ENCODE data around the gene PPFIA2.

PPFIA2 gene

DNA sequence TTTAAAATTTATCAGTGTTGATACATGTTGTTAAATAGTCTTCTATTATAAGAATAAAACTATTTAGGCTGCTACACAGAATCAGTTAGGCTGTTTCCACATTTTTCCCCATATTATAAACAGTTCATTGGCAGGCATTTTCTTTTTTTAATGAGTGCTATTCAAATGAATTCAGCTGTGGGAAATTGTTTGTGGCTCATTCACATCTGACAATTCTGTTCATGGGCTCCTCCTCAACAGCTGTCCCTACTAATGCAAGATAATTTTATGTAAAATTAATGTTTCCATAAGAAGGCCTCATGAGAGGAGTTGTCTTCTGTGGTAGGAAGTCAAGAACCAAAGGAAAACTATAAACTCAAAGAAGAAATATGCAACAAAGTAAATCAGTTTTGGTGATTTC, 218.0 kb downstream of the PPFIA2 start:
- no peaks in the 10 kb centered on the region for H3K9me3 ChIP-seq (ENCODE audit: control insufficient read depth, insufficient read depth, low read length)
- no peaks in the 10 kb centered on the region for H3K36me3 ChIP-seq (ENCODE audit: control insufficient read depth, insufficient read depth, low read length)
- no peaks in the 10 kb centered on the region for H3K27me3 ChIP-seq (ENCODE audit: control insufficient read depth, insufficient read depth, low read length)
- H3K4me3 ChIP-seq (ENCODE audit: low read depth, low read length), result no peak overlapping the region
- no peaks in the 10 kb centered on the region for H3K4me1 ChIP-seq (ENCODE audit: control insufficient read depth, insufficient read depth, low read length)
- no peak overlapping the region for H3K9ac ChIP-seq (ENCODE audit: low read depth, low read length)

DNA sequence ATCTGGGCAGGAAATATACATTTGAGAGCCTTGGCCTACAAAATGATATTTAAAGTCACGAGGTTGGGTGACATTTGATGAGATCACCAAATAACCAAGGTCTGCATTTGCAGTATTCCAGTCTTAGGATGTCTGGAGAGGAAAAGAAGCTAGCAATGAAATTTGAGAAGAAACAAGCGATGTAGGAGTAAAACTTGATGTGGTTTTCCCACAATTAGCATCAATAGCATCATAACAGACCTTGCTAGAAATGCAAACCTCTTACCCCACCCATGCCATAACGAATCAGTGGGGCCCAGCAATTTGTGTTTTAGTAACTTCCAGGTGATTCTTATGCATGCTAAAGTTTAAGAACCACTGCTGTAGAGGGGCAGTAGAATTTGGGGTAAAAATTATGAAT, 219.9 kb downstream of the PPFIA2 start:
- H3K27me3 ChIP-seq (ENCODE audit: control insufficient read depth, insufficient read depth, low read length), result no peaks in the 10 kb centered on the region
- H3K9ac ChIP-seq (ENCODE audit: low read depth, low read length), result no peak overlapping the region
- H3K4me3 ChIP-seq (ENCODE audit: low read depth, low read length), result no peak overlapping the region
- no peaks in the 10 kb centered on the region for H3K9me3 ChIP-seq (ENCODE audit: control insufficient read depth, insufficient read depth, low read length)
- no peaks in the 10 kb centered on the region for H3K4me1 ChIP-seq (ENCODE audit: control insufficient read depth, insufficient read depth, low read length)
- H3K36me3 ChIP-seq (ENCODE audit: control insufficient read depth, insufficient read depth, low read length), result no peaks in the 10 kb centered on the region

DNA sequence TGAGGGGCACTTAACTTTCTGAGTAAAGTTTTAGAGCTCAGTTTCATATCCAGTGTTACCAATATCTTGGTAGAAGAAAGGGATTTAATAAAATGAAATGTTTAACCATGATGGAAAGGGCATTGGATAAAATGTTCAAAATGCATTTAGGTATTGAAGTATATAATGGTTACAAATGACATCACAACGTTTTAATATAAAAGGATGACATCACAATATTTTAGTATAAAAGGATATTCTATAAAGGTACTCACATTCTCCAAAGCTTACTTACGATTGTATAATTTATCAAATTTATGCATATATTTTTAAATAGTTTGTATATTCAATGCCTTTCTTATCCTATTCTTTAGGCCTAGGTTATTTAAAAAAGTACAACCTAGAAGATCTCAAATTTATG, 226.1 kb downstream of the PPFIA2 start:
- Histone ChIP-seq H3K36me3 (ENCODE audit: control insufficient read depth, insufficient read depth, low read length) (no peaks in the 10 kb centered on the region), H3K4me3 (ENCODE audit: low read depth, low read length) (no peak overlapping the region), H3K4me1 (ENCODE audit: control insufficient read depth, insufficient read depth, low read length) (no peaks in the 10 kb centered on the region), H3K9me3 (ENCODE audit: control insufficient read depth, insufficient read depth, low read length) (no peaks in the 10 kb centered on the region), H3K9ac (ENCODE audit: low read depth, low read length) (no peak overlapping the region), H3K27me3 (ENCODE audit: control insufficient read depth, insufficient read depth, low read length) (no peaks in the 10 kb centered on the region)

DNA sequence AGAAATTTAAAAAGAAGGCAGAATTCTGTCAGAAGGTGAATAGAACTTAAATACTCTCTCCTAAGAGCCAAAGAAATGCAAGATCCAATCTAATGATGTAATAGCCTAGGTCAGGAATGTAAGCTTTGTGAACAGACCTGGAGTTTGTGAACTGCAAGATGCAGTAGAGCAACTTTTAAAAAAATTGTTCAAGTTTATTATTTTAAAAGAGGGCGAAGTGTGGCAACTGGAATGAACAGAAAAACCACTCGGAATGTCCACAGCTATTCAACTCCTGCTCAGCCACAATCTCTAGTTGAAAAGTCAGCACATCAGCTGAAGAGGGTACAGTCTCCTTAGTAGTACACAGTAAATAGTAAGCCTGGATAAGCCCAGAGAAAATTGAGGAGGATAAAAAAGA, 228.8 kb downstream of the PPFIA2 start:
- no peak overlapping the region for H3K9ac ChIP-seq (ENCODE audit: low read depth, low read length)

DNA sequence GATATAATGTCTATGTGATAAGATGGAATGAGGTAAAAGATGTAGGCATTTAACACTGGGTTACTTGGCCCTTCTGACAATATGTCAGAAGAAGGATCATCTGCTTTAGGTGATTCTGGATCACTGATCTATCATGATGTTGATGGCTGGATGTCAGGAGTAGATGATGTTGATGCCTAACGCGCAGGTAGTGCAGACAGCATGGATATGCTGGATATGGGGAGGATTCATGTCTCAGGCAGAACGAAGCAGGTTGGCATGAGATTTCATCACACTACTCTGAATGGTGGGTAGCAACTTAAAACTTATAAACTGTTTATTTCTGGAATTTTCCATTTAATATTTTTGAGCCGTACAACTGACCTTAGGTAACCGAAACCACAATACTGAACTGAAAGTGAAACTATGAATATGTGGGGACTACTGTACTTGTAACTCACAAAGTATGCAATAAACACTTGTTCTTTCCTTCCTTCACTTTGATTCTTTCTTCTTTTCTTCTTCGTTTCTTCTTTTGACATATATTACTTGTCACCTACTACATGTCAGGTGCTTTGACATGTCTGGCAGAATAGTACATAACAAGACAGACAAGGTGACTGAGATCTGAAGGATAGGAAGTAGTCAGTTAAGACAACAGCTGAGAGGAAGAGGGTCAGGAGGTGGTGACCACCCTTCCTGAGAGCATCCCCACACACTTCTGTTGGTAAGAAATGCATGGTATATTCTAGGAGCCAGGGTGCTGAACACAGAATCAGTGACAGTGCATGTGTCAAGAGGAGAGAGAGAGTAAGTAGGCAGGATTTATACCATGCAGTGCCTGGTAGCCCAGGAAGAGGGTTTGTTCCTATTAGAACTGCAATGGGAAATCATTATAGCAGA, 238.8 kb downstream of the PPFIA2 start:
- Histone ChIP-seq H3K4me3 (ENCODE audit: low read depth, low read length) (no peak overlapping the region), H3K27me3 (ENCODE audit: control insufficient read depth, insufficient read depth, low read length) (no peaks in the 10 kb centered on the region), H3K9me3 (ENCODE audit: control insufficient read depth, insufficient read depth, low read length) (no peaks in the 10 kb centered on the region), H3K4me1 (ENCODE audit: control insufficient read depth, insufficient read depth, low read length) (no peaks in the 10 kb centered on the region), H3K36me3 (ENCODE audit: control insufficient read depth, insufficient read depth, low read length) (no peaks in the 10 kb centered on the region), H3K9ac (ENCODE audit: low read depth, low read length) (no peak overlapping the region)

More for the DNA sequence above, 228.8 kb downstream of the PPFIA2 start:
- Histone ChIP-seq H3K4me3 (ENCODE audit: low read depth, low read length) (no peak overlapping the region), H3K36me3 (ENCODE audit: control insufficient read depth, insufficient read depth, low read length) (no peaks in the 10 kb centered on the region), H3K27me3 (ENCODE audit: control insufficient read depth, insufficient read depth, low read length) (no peaks in the 10 kb centered on the region), H3K4me1 (ENCODE audit: control insufficient read depth, insufficient read depth, low read length) (no peaks in the 10 kb centered on the region), H3K9me3 (ENCODE audit: control insufficient read depth, insufficient read depth, low read length) (no peaks in the 10 kb centered on the region)

DNA sequence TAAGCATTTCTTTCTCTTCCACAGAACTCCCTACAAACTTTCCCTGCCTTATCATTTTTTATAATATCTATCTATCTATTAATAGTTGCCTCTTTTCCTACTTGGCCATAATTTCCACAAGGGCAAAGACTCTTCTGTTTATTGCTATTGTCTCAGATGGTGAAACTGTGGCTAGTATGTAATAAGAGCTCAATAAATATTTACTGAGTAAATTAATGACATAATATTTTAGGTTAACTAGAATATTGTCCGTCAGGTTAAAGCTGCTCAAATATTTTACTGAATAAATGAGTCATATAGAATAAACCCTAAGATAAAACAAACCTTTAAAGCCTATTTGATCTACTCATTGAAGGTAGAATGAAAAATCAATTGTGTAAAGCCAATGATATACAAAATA, 240.5 kb downstream of the PPFIA2 start:
- H3K9ac ChIP-seq (ENCODE audit: low read depth, low read length), result no peak overlapping the region
- no peaks in the 10 kb centered on the region for H3K4me1 ChIP-seq (ENCODE audit: control insufficient read depth, insufficient read depth, low read length)
- no peaks in the 10 kb centered on the region for H3K9me3 ChIP-seq (ENCODE audit: control insufficient read depth, insufficient read depth, low read length)
- no peaks in the 10 kb centered on the region for H3K27me3 ChIP-seq (ENCODE audit: control insufficient read depth, insufficient read depth, low read length)
- no peaks in the 10 kb centered on the region for H3K36me3 ChIP-seq (ENCODE audit: control insufficient read depth, insufficient read depth, low read length)
- no peak overlapping the region for H3K4me3 ChIP-seq (ENCODE audit: low read depth, low read length)

DNA sequence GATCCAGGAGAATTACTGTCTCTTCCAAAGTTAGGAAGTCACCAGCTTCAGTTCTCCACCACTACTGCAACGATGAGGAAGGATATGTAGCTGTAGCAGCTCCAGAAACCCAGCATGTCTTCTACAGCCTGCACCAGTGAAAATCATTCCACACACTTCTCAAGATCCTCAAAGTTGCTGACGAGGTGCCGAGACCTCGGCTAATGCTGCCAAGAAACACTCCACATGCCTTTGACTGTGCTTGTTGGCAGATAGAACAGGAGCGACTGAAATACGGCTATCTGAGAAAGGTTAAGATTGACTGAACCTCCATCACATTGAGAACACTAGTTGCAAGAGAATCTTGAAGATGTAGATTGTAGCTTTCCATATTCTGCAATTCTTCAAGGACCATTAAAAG, 241.9 kb downstream of the PPFIA2 start:
- H3K27me3 ChIP-seq (ENCODE audit: control insufficient read depth, insufficient read depth, low read length), result no peaks in the 10 kb centered on the region

DNA sequence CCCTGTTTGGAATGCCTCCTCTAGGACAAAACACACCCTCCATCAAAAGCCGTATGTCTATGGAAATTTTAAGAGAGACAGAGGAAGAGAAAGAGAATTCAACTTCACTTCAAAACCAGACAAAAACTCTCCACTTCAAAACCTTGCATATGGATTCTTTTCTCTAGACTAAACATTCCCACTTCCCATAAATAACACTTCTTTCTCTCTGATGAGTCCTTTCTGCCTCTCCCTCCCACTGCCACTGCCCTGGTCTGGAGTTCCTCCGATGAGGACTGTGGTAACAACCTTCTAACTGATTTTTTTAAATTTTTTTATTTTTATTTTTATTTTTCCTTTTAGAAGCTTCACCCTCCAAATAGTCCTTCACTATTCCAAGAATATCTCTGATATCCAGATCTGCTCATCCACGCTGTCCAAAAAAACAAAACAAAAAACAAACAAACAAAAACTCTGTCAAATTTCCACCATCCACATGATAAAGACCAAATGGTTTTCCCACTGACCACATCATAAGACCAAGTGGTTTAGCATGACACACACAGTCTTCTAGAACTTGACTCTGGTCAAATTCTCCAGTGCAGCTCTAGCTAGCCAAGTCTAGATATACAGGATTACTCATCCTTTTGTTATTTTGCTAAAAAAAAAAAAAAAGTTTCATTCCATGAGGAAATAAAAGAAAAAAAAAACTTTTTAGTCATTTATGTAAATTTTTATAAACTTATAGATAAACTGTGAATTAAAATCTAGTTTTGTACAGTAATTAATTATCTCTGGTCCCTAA, 256.0 kb downstream of the PPFIA2 start:
- no peak overlapping the region for H3K4me3 ChIP-seq (ENCODE audit: low read depth, low read length)
- H3K9me3 ChIP-seq (ENCODE audit: control insufficient read depth, insufficient read depth, low read length), result no peaks in the 10 kb centered on the region
- H3K27me3 ChIP-seq (ENCODE audit: control insufficient read depth, insufficient read depth, low read length), result no peaks in the 10 kb centered on the region
- no peaks in the 10 kb centered on the region for H3K4me1 ChIP-seq (ENCODE audit: control insufficient read depth, insufficient read depth, low read length)
- no peak overlapping the region for H3K9ac ChIP-seq (ENCODE audit: low read depth, low read length)
- H3K36me3 ChIP-seq (ENCODE audit: control insufficient read depth, insufficient read depth, low read length), result no peaks in the 10 kb centered on the region

More for the DNA sequence above, 241.9 kb downstream of the PPFIA2 start:
- no peaks in the 10 kb centered on the region for H3K36me3 ChIP-seq (ENCODE audit: control insufficient read depth, insufficient read depth, low read length)
- H3K9me3 ChIP-seq (ENCODE audit: control insufficient read depth, insufficient read depth, low read length), result no peaks in the 10 kb centered on the region
- H3K4me3 ChIP-seq (ENCODE audit: low read depth, low read length), result no peak overlapping the region
- no peak overlapping the region for H3K9ac ChIP-seq (ENCODE audit: low read depth, low read length)
- no peaks in the 10 kb centered on the region for H3K4me1 ChIP-seq (ENCODE audit: control insufficient read depth, insufficient read depth, low read length)

DNA sequence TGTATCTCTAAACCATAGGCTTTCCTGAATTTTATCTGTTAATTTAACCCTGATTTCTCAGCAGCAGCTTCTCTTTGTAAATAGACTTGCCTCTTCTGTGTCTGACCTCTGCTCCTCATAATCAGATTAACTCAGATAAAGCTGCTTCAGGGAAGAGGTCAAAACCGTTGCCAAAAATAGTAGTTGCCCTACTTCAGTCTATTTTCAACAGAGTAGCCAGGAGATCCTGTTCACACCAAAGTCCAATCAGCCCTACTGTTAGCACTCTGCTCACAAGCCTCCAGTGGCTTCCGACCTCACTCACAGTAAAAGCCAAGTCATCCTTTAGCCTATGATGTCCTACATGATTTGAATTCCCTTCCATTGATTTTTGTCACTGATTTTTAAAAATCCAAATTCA, 258.4 kb downstream of the PPFIA2 start:
- Histone ChIP-seq H3K4me1 (ENCODE audit: control insufficient read depth, insufficient read depth, low read length) (no peaks in the 10 kb centered on the region), H3K27me3 (ENCODE audit: control insufficient read depth, insufficient read depth, low read length) (no peaks in the 10 kb centered on the region), H3K4me3 (ENCODE audit: low read depth, low read length) (no peak overlapping the region), H3K9ac (ENCODE audit: low read depth, low read length) (no peak overlapping the region), H3K36me3 (ENCODE audit: control insufficient read depth, insufficient read depth, low read length) (no peaks in the 10 kb centered on the region), H3K9me3 (ENCODE audit: control insufficient read depth, insufficient read depth, low read length) (no peaks in the 10 kb centered on the region)

DNA sequence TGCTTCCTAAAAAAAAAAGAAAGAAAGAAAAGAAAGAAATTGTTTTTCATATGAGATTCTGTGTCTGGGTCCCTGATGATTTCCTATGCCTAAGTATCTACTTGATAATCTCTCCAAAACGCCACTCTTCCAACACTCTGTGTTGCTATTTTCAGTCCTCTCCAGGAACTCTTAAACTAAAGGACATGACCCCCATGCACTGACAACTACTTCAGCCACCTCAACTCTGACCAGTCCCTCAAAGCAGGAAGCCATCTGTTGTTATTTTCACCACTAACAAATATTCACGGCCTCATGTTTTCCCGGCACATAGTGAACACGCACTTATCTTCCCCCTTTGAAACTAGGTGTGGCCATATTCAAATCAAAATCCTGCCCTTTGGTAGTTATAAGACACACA, 259.3 kb downstream of the PPFIA2 start:
- no peaks in the 10 kb centered on the region for H3K4me1 ChIP-seq (ENCODE audit: control insufficient read depth, insufficient read depth, low read length)
- H3K36me3 ChIP-seq (ENCODE audit: control insufficient read depth, insufficient read depth, low read length), result no peaks in the 10 kb centered on the region
- no peak overlapping the region for H3K4me3 ChIP-seq (ENCODE audit: low read depth, low read length)
- H3K9me3 ChIP-seq (ENCODE audit: control insufficient read depth, insufficient read depth, low read length), result no peaks in the 10 kb centered on the region
- H3K27me3 ChIP-seq (ENCODE audit: control insufficient read depth, insufficient read depth, low read length), result no peaks in the 10 kb centered on the region
- H3K9ac ChIP-seq (ENCODE audit: low read depth, low read length), result no peak overlapping the region

DNA sequence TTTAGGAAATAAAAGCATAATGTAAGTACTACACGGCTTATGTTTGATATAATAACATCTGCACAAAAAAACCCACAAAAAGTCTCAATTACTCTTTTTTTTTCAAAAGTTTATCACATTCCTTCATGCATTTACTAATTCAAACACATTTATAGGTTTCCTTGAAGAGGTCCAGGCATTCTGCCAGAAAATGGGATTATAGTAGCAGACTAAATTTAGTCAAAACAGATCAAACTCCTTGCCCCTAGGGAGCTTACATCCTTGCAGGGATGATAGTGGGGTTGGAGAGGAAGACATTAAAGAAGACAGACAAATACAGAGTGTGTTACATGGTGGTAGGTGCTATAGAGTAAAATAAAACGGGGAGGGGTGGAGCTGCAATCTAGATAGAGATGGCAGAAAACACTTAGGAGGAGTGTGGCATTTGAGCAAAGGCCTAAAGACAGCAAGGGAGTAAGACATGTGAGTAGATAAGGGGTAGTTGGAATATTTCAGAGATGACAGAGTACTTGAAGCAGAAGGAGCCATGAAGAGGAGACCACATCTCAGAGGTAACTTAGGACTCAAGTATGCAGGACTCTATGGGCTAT, 266.9 kb downstream of the PPFIA2 start:
- H3K4me3 ChIP-seq (ENCODE audit: low read depth, low read length), result no peak overlapping the region
- no peak overlapping the region for H3K9ac ChIP-seq (ENCODE audit: low read depth, low read length)
- H3K4me1 ChIP-seq (ENCODE audit: control insufficient read depth, insufficient read depth, low read length), result no peaks in the 10 kb centered on the region
- H3K27me3 ChIP-seq (ENCODE audit: control insufficient read depth, insufficient read depth, low read length), result no peaks in the 10 kb centered on the region
- no peaks in the 10 kb centered on the region for H3K36me3 ChIP-seq (ENCODE audit: control insufficient read depth, insufficient read depth, low read length)
- H3K9me3 ChIP-seq (ENCODE audit: control insufficient read depth, insufficient read depth, low read length), result no peaks in the 10 kb centered on the region

Data from iPS-15b (cell line).